Stimulated activated CD8-positive, alpha-beta memory T cell treated with anti-CD3 and anti-CD28 coated beads, Interleukin-7, amount 100 ng/mL, for 24 hours (primary cell): Measurements from ENCODE around the gene SH2B2.

Experiments
- DNase-seq: peaks from one replicate; pipeline ENCODE4 v3.0.0-alpha.2; 2020; ENCODE audit warnings: low read depth

SH2B2 gene

GRCh38 chr7:102286237-102287110, at the start of gene SH2B2:
TSS of gene SH2B2 (plus strand) at chr7:102286868. CDS start at chr7:102300551, 13,683 bp downstream.
- DNase-seq: no peak

GRCh38 chr7:102239206-102239820, 47.4 kb upstream of the SH2B2 start:
- no peak for DNase-seq

GRCh38 chr7:102241431-102241830, 45.2 kb upstream of the SH2B2 start:
- no peak for DNase-seq

- no peak for DNase-seq
Measured at GRCh38 chr7:102244601-102245000, 42.1 kb upstream of the SH2B2 start.

GRCh38 chr7:102248081-102248455, 38.6 kb upstream of the SH2B2 start:
- no peak for DNase-seq

GRCh38 chr7:102248456-102249395, 37.9 kb upstream of the SH2B2 start:
- DNase-seq: no peak

DNA sequence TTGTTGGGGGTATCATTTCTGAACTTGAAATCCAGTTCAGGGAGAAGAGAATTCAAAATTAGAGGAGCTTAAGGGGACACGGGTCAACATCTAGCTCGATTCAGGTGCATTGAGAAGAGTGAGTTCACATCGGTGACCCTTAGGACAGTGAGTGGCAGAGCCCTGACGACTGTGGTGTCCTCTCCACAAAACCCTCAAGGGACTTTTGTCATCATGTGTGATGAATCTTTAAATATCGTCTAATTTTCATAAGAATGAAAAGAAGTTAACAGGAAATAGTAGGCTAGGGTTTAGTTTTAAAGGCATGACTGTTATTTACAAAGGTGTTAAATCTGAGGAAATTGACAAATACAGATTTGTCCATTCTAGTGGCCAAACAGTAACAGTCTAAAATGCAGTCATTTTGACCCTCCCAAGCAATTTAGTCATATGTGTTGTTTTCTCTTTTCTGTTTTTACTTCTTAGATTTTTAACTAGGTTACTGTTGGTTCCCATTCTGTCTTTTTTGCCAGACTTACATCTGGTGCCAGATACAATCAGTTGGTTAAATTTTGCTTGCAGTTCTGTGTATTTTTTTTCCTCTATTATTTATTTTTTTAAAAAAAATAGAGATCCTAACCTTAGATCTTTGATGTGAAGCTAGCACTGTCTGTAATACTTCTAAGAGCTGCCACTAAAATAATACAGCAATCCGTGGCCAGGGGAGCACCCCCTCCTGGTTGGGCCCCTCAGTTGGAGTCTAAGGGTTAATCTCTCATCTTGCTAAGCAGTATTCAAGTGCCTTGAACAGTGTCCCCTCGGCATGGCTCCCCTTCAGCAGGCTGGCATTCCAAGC, 34.9 kb upstream of the SH2B2 start:
- no peak for DNase-seq

DNA sequence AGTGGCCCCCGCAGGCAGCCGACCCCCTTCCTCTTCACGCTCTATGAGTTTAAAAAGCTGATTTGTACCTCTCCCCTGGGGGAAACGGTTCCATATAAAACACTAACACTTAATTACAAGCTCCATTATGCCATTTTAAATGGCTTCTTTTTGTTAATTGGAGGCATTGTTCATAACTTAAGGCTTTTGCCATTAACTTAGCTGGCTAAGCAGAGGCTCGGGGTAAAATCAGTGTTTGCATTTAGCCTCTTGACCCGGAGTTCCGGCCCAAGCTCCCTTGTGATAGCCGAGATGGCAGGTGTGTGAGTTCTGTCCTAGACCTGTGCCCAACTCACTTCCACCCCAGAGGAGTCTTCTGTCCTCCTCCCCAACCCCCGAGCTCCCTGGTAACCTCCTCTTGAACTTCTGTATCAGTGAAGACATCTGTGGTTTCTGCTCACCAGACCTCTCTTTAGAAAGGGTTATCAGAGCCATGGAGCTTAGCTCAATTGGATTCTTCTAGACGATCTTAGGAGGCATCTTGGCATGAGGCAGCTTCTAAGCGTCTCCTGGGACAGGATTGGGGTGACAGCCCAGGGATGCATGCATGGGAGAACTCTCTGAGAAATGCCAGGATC, 34.2 kb upstream of the SH2B2 start:
- DNase-seq: no peak

DNA sequence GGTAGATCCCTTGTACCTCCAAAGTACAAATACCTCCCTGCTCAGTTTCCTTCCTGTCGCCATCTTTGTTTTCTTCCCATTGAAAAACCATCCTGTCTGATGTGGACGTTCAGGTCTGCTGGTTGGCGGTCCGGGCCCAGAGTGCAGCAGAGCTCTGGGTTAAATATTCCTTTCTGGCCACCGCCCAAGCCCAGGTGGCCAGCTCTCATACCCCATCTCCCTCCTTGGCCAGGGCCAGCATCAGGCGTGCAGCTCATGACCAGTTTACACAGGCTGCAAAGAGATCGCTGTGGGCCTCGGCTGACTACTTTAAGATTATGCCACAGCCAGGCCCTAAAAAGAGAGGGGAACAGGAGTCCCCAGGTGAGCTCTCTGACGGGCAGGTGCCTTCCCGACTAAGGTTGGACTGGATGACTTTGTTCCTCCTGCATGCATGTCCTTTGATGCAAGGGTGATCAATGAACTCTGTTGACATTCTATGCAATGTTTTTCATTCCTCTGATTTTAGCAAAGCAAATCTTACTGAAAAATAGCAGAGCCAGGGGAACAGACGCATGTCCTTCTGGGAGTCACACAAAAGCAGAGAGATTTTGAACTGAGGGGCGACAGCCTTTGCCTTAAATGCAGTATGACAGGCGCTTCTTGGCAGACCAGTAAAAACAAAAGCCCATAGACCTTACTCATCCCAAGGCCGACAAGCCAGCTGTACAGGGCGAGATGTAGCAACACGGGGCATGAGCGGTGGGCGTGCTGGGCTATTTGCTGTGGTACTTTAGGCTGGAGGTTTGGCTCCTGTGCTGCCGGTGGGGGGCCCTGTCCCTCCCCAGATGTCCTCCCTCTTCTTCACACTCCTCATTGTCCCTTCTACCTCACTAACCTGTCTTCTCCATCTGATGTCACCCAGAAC, 33.3 kb upstream of the SH2B2 start:
- no peak for DNase-seq

- DNase-seq: no peak
Measured at GRCh38 chr7:102253973-102254370, 32.7 kb upstream of the SH2B2 start.

DNA sequence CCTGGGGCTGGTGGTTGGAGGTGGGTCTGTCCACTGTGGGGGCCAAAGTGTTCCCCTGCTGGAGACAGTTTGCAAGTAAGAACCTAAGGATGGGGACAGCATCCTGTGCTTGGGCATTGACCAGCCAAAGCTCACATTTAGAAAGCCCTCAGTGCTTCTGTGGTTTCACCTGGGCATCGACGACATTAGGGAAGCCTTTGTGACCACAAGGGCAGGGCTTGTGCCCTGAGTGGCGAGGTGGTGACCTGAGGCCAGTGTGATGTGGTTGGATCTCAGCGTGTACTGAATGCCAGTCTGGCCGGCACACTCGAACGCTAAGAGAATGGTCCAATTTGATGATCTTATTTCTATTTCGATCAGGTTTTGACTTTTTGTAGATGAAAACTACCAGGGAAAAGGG, 32.1 kb upstream of the SH2B2 start:
- DNase-seq: no peak

- no peak for DNase-seq
Measured at GRCh38 chr7:102255501-102255900, 31.2 kb upstream of the SH2B2 start.

GRCh38 chr7:102255916-102256315, 30.8 kb upstream of the SH2B2 start:
- DNase-seq: no peak

DNA sequence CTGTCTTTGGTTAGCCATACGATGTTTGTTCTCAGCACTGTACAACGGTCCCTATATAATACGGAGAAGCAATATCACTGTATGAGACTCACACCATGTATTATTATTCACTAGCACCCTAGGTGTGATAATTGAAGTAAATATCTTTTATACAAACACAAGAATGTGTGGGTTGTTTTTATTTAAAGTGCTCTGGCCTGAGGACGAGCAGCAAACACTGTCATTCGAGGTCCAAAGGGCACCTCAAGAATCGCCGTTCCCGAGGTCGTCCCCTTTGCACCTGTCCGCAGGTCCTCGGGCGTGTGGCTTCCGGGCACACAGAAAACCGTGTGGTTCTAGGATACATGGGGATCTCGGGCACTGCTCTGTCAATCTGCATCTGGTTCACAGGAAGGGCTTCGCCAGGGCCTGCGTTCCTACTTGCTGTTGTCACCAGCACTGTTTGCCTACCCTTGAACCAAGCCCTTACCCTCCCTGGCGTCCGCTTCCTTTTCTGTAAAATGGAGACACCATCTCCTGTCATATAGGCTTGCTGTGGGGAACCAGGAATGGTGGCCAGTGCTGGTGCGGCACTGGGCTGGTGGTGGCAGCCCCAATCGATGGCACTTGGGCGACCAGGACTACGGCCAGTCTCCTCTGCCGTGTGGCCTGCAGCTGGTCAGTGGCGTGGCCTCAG, 28.5 kb upstream of the SH2B2 start:
- no peak for DNase-seq

GRCh38 chr7:102258749-102259107, 27.9 kb upstream of the SH2B2 start:
- no peak for DNase-seq

GRCh38 chr7:102260856-102261255, 25.8 kb upstream of the SH2B2 start:
- DNase-seq: no peak

DNA sequence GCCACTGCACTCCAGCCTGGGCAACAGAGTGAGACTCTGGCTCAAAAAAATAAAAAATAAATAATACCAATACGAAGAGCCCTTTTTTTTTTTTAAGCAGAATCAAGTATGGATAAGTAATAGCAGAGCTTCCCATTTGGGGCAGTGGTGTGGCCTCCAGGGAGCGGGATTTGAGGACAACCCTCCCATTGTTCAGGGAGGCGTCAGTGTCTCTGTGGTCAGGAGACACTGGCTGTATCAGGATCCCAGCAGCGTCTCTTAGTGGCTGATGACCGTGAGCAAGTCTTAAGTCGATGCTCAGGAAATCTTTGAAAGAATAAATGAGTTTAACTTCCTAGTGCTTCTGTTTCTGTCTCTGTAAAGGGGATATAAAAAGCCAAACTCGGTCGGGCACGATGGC, 25.2 kb upstream of the SH2B2 start:
- no peak for DNase-seq

GRCh38 chr7:102262546-102262945, 24.1 kb upstream of the SH2B2 start:
- no peak for DNase-seq

DNA sequence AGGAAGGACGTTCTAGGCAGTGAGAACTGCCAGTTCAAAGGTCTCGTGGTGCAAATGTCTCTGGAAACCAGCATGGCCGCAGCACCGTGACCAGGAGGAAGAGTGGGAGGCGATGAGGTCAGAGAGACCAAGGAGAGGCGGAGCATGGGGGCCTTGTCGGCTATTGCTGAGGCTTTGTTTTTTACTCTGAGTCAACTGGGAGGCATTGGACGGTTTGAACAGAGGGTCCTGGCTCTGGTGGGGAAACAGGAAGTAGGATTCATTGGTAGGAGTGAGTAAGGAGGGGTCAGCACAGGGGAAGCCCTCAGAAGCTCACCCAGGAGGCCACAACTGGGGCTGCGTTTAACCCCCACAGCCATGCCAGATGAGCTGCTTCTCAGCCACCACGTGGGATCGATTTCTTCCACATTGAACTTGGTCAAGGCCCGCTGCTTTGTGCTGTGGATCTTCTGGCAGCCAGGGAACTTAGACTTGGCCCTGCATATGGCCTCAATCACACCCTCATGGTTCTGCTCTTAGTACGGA, 22.2 kb upstream of the SH2B2 start:
- no peak for DNase-seq
